ENCODE results near the gene APOB. TPM values are rescaled to one million over a fixed set of nuclear protein-coding genes. Genes with fewer than 3 reads are reported as not detected.

The APOB gene
- total and polyA plus RNA-seq, 2 of the 8 experiments (the other 6 are each of a cell fraction or from before 2014, with no cell fraction given) = 0.15 to 0.61 TPM

DNA sequence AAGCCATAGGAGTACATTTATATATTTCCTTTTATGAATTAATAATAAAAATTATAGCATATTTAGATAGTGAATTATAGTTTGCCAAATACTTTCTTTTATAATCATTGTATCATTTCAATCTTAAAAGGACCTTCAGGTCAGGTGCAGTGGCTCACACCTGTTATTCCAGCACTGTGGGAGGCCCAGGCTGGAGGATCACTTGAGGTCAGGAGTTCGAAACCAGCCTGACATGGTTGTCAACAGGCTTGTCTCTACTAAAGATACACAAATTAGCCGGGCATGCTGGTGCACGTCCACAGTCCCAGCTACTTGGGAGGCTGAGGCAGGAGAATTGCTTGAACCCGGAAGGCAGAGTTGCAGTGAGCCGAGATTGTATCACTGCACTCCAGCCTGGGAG lies 19.7 kb downstream of the APOB start:
- Histone ChIP-seq H3K23me2 (ENCODE audit: low read depth, low read length) (no peaks in the 10 kb centered on the region), H3K9me3 (ENCODE audit: insufficient read depth in 2 of 2, low read depth in 1 of 2, low read length in 1 of 2) (no peaks in the 10 kb centered on the region), H3K36me3 (ENCODE audit: control insufficient read depth in 2 of 4, insufficient read depth in 4 of 4, low read length in 3 of 4) (no peaks in the 10 kb centered on the region), H3K4me2 (ENCODE audit: insufficient read depth in 1 of 2, low read depth in 2 of 2, low read length in 2 of 2) (no peak overlapping the region), H3K9ac (replicated peaks in 1 of 4; ENCODE audit: extremely low read depth in 1 of 4, low read depth in 3 of 4, low read length in 3 of 4) (no peak overlapping the region), H4K8ac (ENCODE audit: extremely low read depth, insufficient read depth, low read length) (no peak overlapping the region), H2BK120ac (replicated peaks; ENCODE audit: low read depth, low read length) (no peak overlapping the region), H4K91ac (replicated peaks; ENCODE audit: insufficient read length, low read length) (no peak overlapping the region), H3K4me3 (ENCODE audit: extremely low read depth in 1 of 4, insufficient read depth in 2 of 4, low read depth in 3 of 4, low read length in 4 of 4) (no peak overlapping the region), H3K4me1 (replicated peaks in 1 of 4; ENCODE audit: control insufficient read depth in 3 of 4, insufficient read depth in 4 of 4, low read length in 3 of 4) (no peaks in the 10 kb centered on the region), H3K56ac (replicated peaks; ENCODE audit: insufficient read length, low read depth, low read length) (no peak overlapping the region), H2BK5ac (ENCODE audit: low read depth, low read length) (no peak overlapping the region), H4K5ac (ENCODE audit: insufficient read length, low read depth, low read length) (no peak overlapping the region), H2BK20ac (ENCODE audit: low read length) (no peak overlapping the region), H2AK5ac (ENCODE audit: low read depth, low read length) (no peak overlapping the region), H2BK15ac (ENCODE audit: low read length) (no peak overlapping the region), H2AFZ (ENCODE audit: low read length) (no peak overlapping the region), H3K23ac (ENCODE audit: insufficient read length) (no peak overlapping the region), H3K14ac (ENCODE audit: insufficient read length) (no peak overlapping the region), H3K79me2 (ENCODE audit: control insufficient read depth in 1 of 2, insufficient read depth in 2 of 2, low read length in 2 of 2) (no peaks in the 10 kb centered on the region), H3K27me3 (replicated peaks in 1 of 4; ENCODE audit: control insufficient read depth in 3 of 4, extremely low read depth in 1 of 4, insufficient read depth in 3 of 4, low read length in 3 of 4) (no peaks in the 10 kb centered on the region), H3K4ac (replicated peaks; ENCODE audit: insufficient read length, low read depth, low read length) (no peak overlapping the region), H4K20me1 (replicated peaks in 1 of 2; ENCODE audit: control insufficient read depth in 1 of 2, insufficient read depth in 2 of 2, low read length in 2 of 2) (no peaks in the 10 kb centered on the region), H3K79me1 (ENCODE audit: low read depth, low read length) (no peaks in the 10 kb centered on the region), H2BK12ac (ENCODE audit: low read depth, low read length) (no peak overlapping the region), H3K27ac (ENCODE audit: low read depth, low read length) (no peak overlapping the region), H3K18ac (ENCODE audit: extremely low read depth, low read length) (no peak overlapping the region)
- ChIA-PET CTCF (ENCODE audit: partially characterized antibody) (interaction anchor here (0.8 to 6.7 kb wide), 10 partner anchors 10 to 350 kb away, joined by 3 to 48 read pairs (median 4); no protein-coding TSS in a partner anchor), POLR2A (ENCODE audit: partially characterized antibody) (no interaction called here)
- 95% methylated on average over 5 of the region's 5 CpGs; no CpG with 5 or more reads in 1 of the 2 experiments for WGBS, 2 experiments (ENCODE audit: extremely low coverage in 1 of 2, insufficient coverage in 1 of 2, insufficient read length in 1 of 2, insufficient replicate concordance in 2 of 2, low coverage in 1 of 2, low lambda C conversion rate in 2 of 2, missing lambda C conversion rate in 1 of 2)
- TF ChIP-seq NANOG (IDR thresholded peaks at IDR 0.05; ENCODE audit: insufficient read depth, low read depth, low read length, poor library complexity, severe bottlenecking) (no peak), SP4 (IDR thresholded peaks at IDR 0.05; ENCODE audit: low read length) (no peak), CBX8 (IDR thresholded peaks at IDR 0.05; ENCODE audit: borderline replicate concordance, low read depth, low read length) (no peak), HDAC2 (IDR thresholded peaks at IDR 0.05; ENCODE audit: borderline replicate concordance in 1 of 2, low read depth in 2 of 2, low read length in 2 of 2) (no peak), BACH1 (IDR thresholded peaks at IDR 0.05; ENCODE audit: low read length) (no peak), RXRA (IDR thresholded peaks at IDR 0.05; ENCODE audit: insufficient read depth, low read depth, low read length) (no peak), EGR1 (IDR thresholded peaks at IDR 0.05; ENCODE audit: borderline replicate concordance, low read depth, low read length) (no peak), CHD2 (IDR thresholded peaks at IDR 0.05; ENCODE audit: low read length) (no peak), RBBP5 (IDR thresholded peaks at IDR 0.05; ENCODE audit: borderline replicate concordance, low read depth, low read length) (no peak), CBX5 (IDR thresholded peaks at IDR 0.05; ENCODE audit: low read depth, low read length) (no peak)
- TF ChIP-seq, protein P1, sequence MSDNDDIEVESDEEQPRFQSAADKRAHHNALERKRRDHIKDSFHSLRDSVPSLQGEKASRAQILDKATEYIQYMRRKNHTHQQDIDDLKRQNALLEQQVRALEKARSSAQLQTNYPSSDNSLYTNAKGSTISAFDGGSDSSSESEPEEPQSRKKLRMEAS (IDR thresholded peaks at IDR 0.05) = no peak
- no peak for FAIRE-seq
- no peak for DNase-seq (ENCODE audit: low read depth in 1 of 2, low spot score in 2 of 2)

Measured in H1 (cell line).